CD14-positive monocyte (primary cell): Measurements from ENCODE around the gene OR4Q2. TPM values are rescaled to one million over a fixed set of nuclear protein-coding genes. Genes with fewer than 3 reads are reported as not detected.

Experiments
- DNase-seq, 3 donors: peaks; one replicate each; pipeline ENCODE4 v3.0.0-alpha.2; 2011 to 2022
- H2AFZ ChIP-seq: 2 replicates; pipeline ENCODE4 v1.6.0; 2012; ENCODE audit warnings: mild to moderate bottlenecking, low read depth, low read length, inconsistent platforms; ENCODE audit not compliant: insufficient read depth, poor library complexity, severe bottlenecking
- H3K27ac ChIP-seq, 2 donors: 1 replicate in 1 of 2; 2 replicates in 1 of 2; pipeline ENCODE4 v1.5.1; 2012 to 2013; ENCODE audit warnings: low read length in 2 of 2, control low read depth in 1 of 2, inconsistent platforms in 1 of 2, low read depth in 1 of 2, mild to moderate bottlenecking in 1 of 2
- H3K27me3 ChIP-seq, 2 donors: one replicate each; pipeline versions ENCODE4 v1.6.0 to v1.6.1; 2011 to 2013; ENCODE audit warnings: low read length in 2 of 2; ENCODE audit not compliant: control insufficient read depth in 2 of 2, insufficient read depth in 2 of 2
- H3K36me3 ChIP-seq, 2 donors: replicated peaks in 1 of 2; 1 replicate in 1 of 2; 2 replicates in 1 of 2; pipeline versions ENCODE4 v1.5.1 to v1.6.1; 2012 to 2013; ENCODE audit warnings: low read length in 2 of 2, control low read depth in 1 of 2, inconsistent platforms in 1 of 2, mild to moderate bottlenecking in 1 of 2; ENCODE audit not compliant: insufficient read depth in 2 of 2, control insufficient read depth in 1 of 2
- H3K4me1 ChIP-seq, 2 donors: 1 replicate in 1 of 2; 2 replicates in 1 of 2; pipeline versions ENCODE4 v1.5.1 to v1.6.1; 2012 to 2013; ENCODE audit warnings: low read length in 2 of 2, control low read depth in 1 of 2, inconsistent platforms in 1 of 2, mild to moderate bottlenecking in 1 of 2, moderate library complexity in 1 of 2; ENCODE audit not compliant: insufficient read depth in 2 of 2, control insufficient read depth in 1 of 2
- H3K4me2 ChIP-seq: replicated peaks from 2 replicates; pipeline ENCODE3; 2012; ENCODE audit warnings: low read length, moderate library complexity, mild to moderate bottlenecking; ENCODE audit not compliant: poor library complexity, severe bottlenecking; ENCODE audit errors: extremely low read depth
- H3K4me3 ChIP-seq, 3 experiments: fragments of 200-600 bp in 1 of 3; sonication (generic) in 1 of 3; replicated peaks in 1 of 3; 1 replicate in 2 of 3; 2 replicates in 1 of 3; pipeline ENCODE4 v1.5.1; 2011 to 2013; ENCODE audit warnings: low read length in 3 of 3, mild to moderate bottlenecking in 3 of 3, control low read depth in 2 of 3, low read depth in 2 of 3, inconsistent platforms in 1 of 3, moderate library complexity in 1 of 3
- H3K79me2 ChIP-seq: 2 replicates; pipeline ENCODE4 v1.6.0; 2012; ENCODE audit warnings: mild to moderate bottlenecking, control low read depth, inconsistent platforms, low read length, moderate library complexity; ENCODE audit not compliant: insufficient read depth
- H3K9ac ChIP-seq: 2 replicates; pipeline ENCODE4 v1.6.0; 2017; ENCODE audit warnings: low read length, mild to moderate bottlenecking; ENCODE audit not compliant: insufficient read depth, poor library complexity, severe bottlenecking
- H3K9me3 ChIP-seq, 2 donors: replicated peaks in 1 of 2; 1 replicate in 1 of 2; 2 replicates in 1 of 2; pipeline versions ENCODE4 v1.5.1 to v1.6.1; 2012 to 2013; ENCODE audit warnings: low read length in 2 of 2, control low read depth in 1 of 2; ENCODE audit not compliant: control insufficient read depth in 1 of 2, insufficient read depth in 1 of 2
- H4K20me1 ChIP-seq: 2 replicates; pipeline ENCODE4 v1.6.0; 2012; ENCODE audit warnings: mild to moderate bottlenecking, low read length, control low read depth, moderate library complexity; ENCODE audit not compliant: insufficient read depth
- H3K27ac Mint-ChIP-seq, 7 donors: one replicate each; pipeline ENCODE4 v1.8.0; 2020; ENCODE audit warnings: mild to moderate bottlenecking in 7 of 7, mixed read lengths in 7 of 7, moderate library complexity in 6 of 7, inconsistent platforms in 2 of 7
- H3K27me3 Mint-ChIP-seq, 3 donors: one replicate each; pipeline ENCODE4 v1.8.0; 2021 to 2022; ENCODE audit warnings: low read depth in 3 of 3, mild to moderate bottlenecking in 3 of 3, mixed read lengths in 3 of 3, moderate library complexity in 3 of 3, inconsistent platforms in 1 of 3
- H3K36me3 Mint-ChIP-seq, 2 donors: one replicate each; pipeline ENCODE4 v1.8.0; 2020; ENCODE audit warnings: mixed read lengths in 2 of 2, inconsistent platforms in 1 of 2, mild to moderate bottlenecking in 1 of 2
- H3K4me1 Mint-ChIP-seq: one replicate; pipeline ENCODE4 v1.8.0; 2020; ENCODE audit warnings: mild to moderate bottlenecking, mixed read lengths
- H3K4me3 Mint-ChIP-seq, 2 donors: one replicate each; pipeline ENCODE4 v1.8.0; 2020; ENCODE audit warnings: mild to moderate bottlenecking in 2 of 2, mixed read lengths in 2 of 2, moderate library complexity in 1 of 2
- H3K9me3 Mint-ChIP-seq, 7 donors: one replicate each; pipeline ENCODE4 v1.8.0; 2020 to 2022; ENCODE audit warnings: mixed read lengths in 7 of 7, mild to moderate bottlenecking in 6 of 7, moderate library complexity in 6 of 7, inconsistent platforms in 2 of 7
- CTCF ChIP-seq: fragments of 200-600 bp; IDR thresholded peaks from one replicate; pipeline ENCODE4 v1.8.0; 2022; ENCODE audit warnings: antibody characterized with exemption, mild to moderate bottlenecking
- WGBS: methylation state at CpG from one replicate; pipeline ENCODE4 v1.1.5; 2013; ENCODE audit warnings: missing lambda C conversion rate; ENCODE audit not compliant: insufficient coverage; 5-methylcytosine and 5-hydroxymethylcytosine counted together
- intact Hi-C, 2 donors: fragments of 100-400 bp; cut with micrococcal nuclease; formaldehyde crosslinking; loops; one replicate each; pipeline versions ENCODE4 v1.15.0 to v1.15.1; 2023
- polyA plus RNA-seq, 3 donors: library from polyadenylated mRNA; depleted of rRNA in 1 of 3; unstranded in 2 of 3; stranded (reverse) in 1 of 3; fragments of 300-500 nt in 2 of 3; fragments of >200 nt in 1 of 3; fragmentation: Illumina TruSeq in 2 of 3; gene quantifications; 1 replicate in 2 of 3; 2 replicates in 1 of 3; pipeline ENCODE4 v1.2.3, GENCODE V29; 2012 to 2021

OR4Q2 gene
- polyA plus RNA-seq, 3 donors: not detected

- H3K36me3 ChIP-seq: no peaks in the 10 kb centered on the region
- peaks cover 0 to 15% (median 7%) of the 10 kb centered on the region in 7 donors for H3K9me3 Mint-ChIP-seq
- no peak overlapping the region for H3K9ac ChIP-seq
- H3K4me1 Mint-ChIP-seq: peaks cover 3% of the 10 kb centered on the region
- H3K4me3 Mint-ChIP-seq: no peak overlapping the region
- no peaks in the 10 kb centered on the region for H3K79me2 ChIP-seq
- peaks cover 0 to 2% of the 10 kb centered on the region in 2 donors for H3K9me3 ChIP-seq
- no peak overlapping the region for H3K27ac ChIP-seq
- H3K36me3 Mint-ChIP-seq: no peaks in the 10 kb centered on the region
- intact Hi-C loops: no loop called here
- H3K27me3 ChIP-seq: no peaks in the 10 kb centered on the region
- no peaks in the 10 kb centered on the region for H3K4me1 ChIP-seq
- no peak overlapping the region for H3K27ac Mint-ChIP-seq
- no peak overlapping the region for H2AFZ ChIP-seq
- H3K4me3 ChIP-seq: no peak overlapping the region
- H4K20me1 ChIP-seq: no peaks in the 10 kb centered on the region
- H3K4me2 ChIP-seq: no peak overlapping the region
- no peak for TF ChIP-seq CTCF
- no peak for DNase-seq
- peaks cover 0 to 2% (median 1%) of the 10 kb centered on the region in 3 donors for H3K27me3 Mint-ChIP-seq
Measured at GRCh38 chr14:20008156-20008555, 6.2 kb downstream of the OR4Q2 start.

- H3K36me3 ChIP-seq: no peaks in the 10 kb centered on the region
- no peak within 1 kb of the TSS for H3K27ac ChIP-seq
- H3K27ac Mint-ChIP-seq: no peak within 1 kb of the TSS
- H3K4me3 Mint-ChIP-seq: no peak within 1 kb of the TSS
- WGBS: no CpG with 5 or more reads among the region's 2 CpGs
- TF ChIP-seq CTCF: no peak
- no peaks in the 10 kb centered on the region for H3K36me3 Mint-ChIP-seq
- H3K27me3 Mint-ChIP-seq: peaks cover 0 to 2% (median 0%) of the 10 kb centered on the region in 3 donors
- H3K9me3 ChIP-seq: peaks cover 6 to 8% of the 10 kb centered on the region in 2 donors
- no peaks in the 10 kb centered on the region for H3K4me1 Mint-ChIP-seq
- H3K27me3 ChIP-seq: no peaks in the 10 kb centered on the region
- no peaks in the 10 kb centered on the region for H4K20me1 ChIP-seq
- H3K79me2 ChIP-seq: no peaks in the 10 kb centered on the region
- no peak within 1 kb of the TSS for H3K4me3 ChIP-seq
- no peak within 1 kb of the TSS for H2AFZ ChIP-seq
- intact Hi-C loops: no loop called here
- DNase-seq: no peak
- peaks cover under 1 to 9% (median 4%) of the 10 kb centered on the region in 7 donors for H3K9me3 Mint-ChIP-seq
- H3K9ac ChIP-seq: no peak within 1 kb of the TSS
- H3K4me2 ChIP-seq: no peak within 1 kb of the TSS
- no peaks in the 10 kb centered on the region for H3K4me1 ChIP-seq
Measured at GRCh38 chr14:20019257-20019865, 17.4 kb downstream of the OR4Q2 start, which contains the start of gene OR4K14. Gene OR4K14, minus strand, starts transcription at chr14:20019307. Its CDS starts 4,114 bp downstream, at chr14:20015193.
